Activated T-cell treated with anti-CD3 and anti-CD28 coated beads, Interleukin-2, amount 50 U/mL, for 72 hours (primary cell): ENCODE data around the gene FGD3. TPM values are rescaled to one million over a fixed set of nuclear protein-coding genes. Genes with fewer than 3 reads are reported as not detected.

Source experiments
- ATAC-seq, 2 donors: fragments of 150-1000 bp; cut with Tn5 transposase; replicated peaks in 1 of 2; 2 replicates each; pipeline ENCODE4 v1.10.0; 2021; ENCODE audit warnings: moderate library complexity in 2 of 2, mild to moderate bottlenecking in 1 of 2
- DNase-seq, 2 donors: peaks; one replicate each; pipeline ENCODE4 v3.0.0; 2021 to 2022; ENCODE audit warnings: mixed read lengths in 1 of 2
- H3K27ac Mint-ChIP-seq: one replicate; pipeline ENCODE4 v1.8.0; 2022; ENCODE audit warnings: mild to moderate bottlenecking, moderate library complexity, mixed read lengths
- H3K27me3 Mint-ChIP-seq: one replicate; pipeline ENCODE4 v1.8.0; 2022; ENCODE audit warnings: low read depth, mixed read lengths
- H3K36me3 Mint-ChIP-seq, 2 donors: one replicate each; pipeline ENCODE4 v1.8.0; 2022; ENCODE audit warnings: mixed read lengths in 2 of 2, mild to moderate bottlenecking in 1 of 2; ENCODE audit not compliant: insufficient read depth in 2 of 2
- H3K4me1 Mint-ChIP-seq: one replicate; pipeline ENCODE4 v1.8.0; 2022; ENCODE audit warnings: low read depth, mixed read lengths
- H3K4me3 Mint-ChIP-seq, 2 donors: one replicate each; pipeline ENCODE4 v1.8.0; 2022; ENCODE audit warnings: mild to moderate bottlenecking in 2 of 2, mixed read lengths in 2 of 2, moderate library complexity in 2 of 2
- H3K9me3 Mint-ChIP-seq, 2 donors: one replicate each; pipeline ENCODE4 v1.8.0; 2022; ENCODE audit warnings: mixed read lengths in 2 of 2
- total RNA-seq, 2 donors: library from RNA; stranded (reverse); gene quantifications; one replicate each; pipeline ENCODE4 v1.2.3, GENCODE V29; 2022

The FGD3 gene
- total RNA-seq, 2 donors from 2014 or later = 66.2 to 72.9 TPM

GRCh38 chr9:93049491-93049890, 102.2 kb downstream of the FGD3 start:
- H3K27ac Mint-ChIP-seq = no peak overlapping the region
- peaks cover 21% of the 10 kb centered on the region for H3K4me1 Mint-ChIP-seq
- H3K4me3 Mint-ChIP-seq = no peak overlapping the region
- DNase-seq = no peak
- H3K36me3 Mint-ChIP-seq = no peaks in the 10 kb centered on the region
- no peaks in the 10 kb centered on the region for H3K9me3 Mint-ChIP-seq
- peak in 1 of 2 donors; percentile 22 for ATAC-seq
- H3K27me3 Mint-ChIP-seq = no peaks in the 10 kb centered on the region

- Mint-ChIP-seq H3K4me3 (no peak overlapping the region), H3K9me3 (no peaks in the 10 kb centered on the region), H3K27me3 (no peaks in the 10 kb centered on the region), H3K36me3 (no peaks in the 10 kb centered on the region), H3K4me1 (peaks cover 26% of the 10 kb centered on the region), H3K27ac (no peak overlapping the region)
- DNase-seq (no peak), ATAC-seq (no peak)
Measured at GRCh38 chr9:93050231-93050630, 102.9 kb downstream of the FGD3 start.

- no peaks in the 10 kb centered on the region for H3K36me3 Mint-ChIP-seq
- no peak for DNase-seq
- H3K27ac Mint-ChIP-seq = no peak overlapping the region
- no peaks in the 10 kb centered on the region for H3K9me3 Mint-ChIP-seq
- H3K27me3 Mint-ChIP-seq = no peaks in the 10 kb centered on the region
- H3K4me1 Mint-ChIP-seq = peaks cover 34% of the 10 kb centered on the region
- no peak for ATAC-seq
- H3K4me3 Mint-ChIP-seq = no peak overlapping the region
Measured at GRCh38 chr9:93051680-93052089, 104.4 kb downstream of the FGD3 start.

- H3K27ac Mint-ChIP-seq = no peak overlapping the region
- DNase-seq = no peak
Measured at GRCh38 chr9:93052791-93053540, 105.6 kb downstream of the FGD3 start.

GRCh38 chr9:93053781-93054331, 106.5 kb downstream of the FGD3 start:
- Mint-ChIP-seq H3K9me3 (no peaks in the 10 kb centered on the region), H3K36me3 (no peaks in the 10 kb centered on the region), H3K4me1 (peaks cover 44% of the 10 kb centered on the region), H3K4me3 (no peak overlapping the region), H3K27me3 (no peaks in the 10 kb centered on the region), H3K27ac (peak overlapping the region; percentile 24)
- ATAC-seq (no peak), DNase-seq (no peak)

More at GRCh38 chr9:93052791-93053540, 105.6 kb downstream of the FGD3 start:
- H3K4me1 Mint-ChIP-seq = peaks cover 40% of the 10 kb centered on the region
- no peaks in the 10 kb centered on the region for H3K27me3 Mint-ChIP-seq
- H3K36me3 Mint-ChIP-seq = no peaks in the 10 kb centered on the region
- ATAC-seq = no peak
- H3K4me3 Mint-ChIP-seq = no peak overlapping the region
- no peaks in the 10 kb centered on the region for H3K9me3 Mint-ChIP-seq

- Mint-ChIP-seq H3K27ac (peak overlapping the region; percentile 5), H3K36me3 (peaks cover 0 to 3% of the 10 kb centered on the region in 2 donors), H3K4me3 (no peak overlapping the region), H3K27me3 (no peaks in the 10 kb centered on the region), H3K9me3 (no peaks in the 10 kb centered on the region), H3K4me1 (peaks cover 49% of the 10 kb centered on the region)
- ATAC-seq (no peak), DNase-seq (no peak)
Measured at GRCh38 chr9:93054758-93055704, 107.7 kb downstream of the FGD3 start.

- Mint-ChIP-seq H3K27me3 (no peaks in the 10 kb centered on the region), H3K27ac (no peak overlapping the region), H3K9me3 (no peaks in the 10 kb centered on the region), H3K4me3 (peak overlapping the region in 1 of 2 donors; percentile 3), H3K4me1 (peaks cover 70% of the 10 kb centered on the region), H3K36me3 (peaks cover 0 to 3% of the 10 kb centered on the region in 2 donors)
- DNase-seq (no peak), ATAC-seq (no peak)
Measured at GRCh38 chr9:93057042-93057702, 109.8 kb downstream of the FGD3 start.

- Mint-ChIP-seq H3K27me3 (no peaks in the 10 kb centered on the region), H3K4me1 (peaks cover 77% of the 10 kb centered on the region), H3K27ac (no peak overlapping the region), H3K4me3 (peak overlapping the region; percentile 60 to 83), H3K36me3 (peaks cover 0 to 3% of the 10 kb centered on the region in 2 donors), H3K9me3 (no peaks in the 10 kb centered on the region)
- ATAC-seq (peak in 1 of 2 donors; percentile 8), DNase-seq (no peak)
Measured at GRCh38 chr9:93057703-93058354, 110.5 kb downstream of the FGD3 start.

- ATAC-seq = peak; percentile 74 to 76
- no peaks in the 10 kb centered on the region for H3K9me3 Mint-ChIP-seq
- peak within 1 kb of the TSS; percentile 95 for H3K27ac Mint-ChIP-seq
- H3K4me1 Mint-ChIP-seq = peaks cover 77% of the 10 kb centered on the region
- H3K36me3 Mint-ChIP-seq = peaks cover 0 to 3% of the 10 kb centered on the region in 2 donors
- peak within 1 kb of the TSS; percentile 92 to 97 for H3K4me3 Mint-ChIP-seq
- no peaks in the 10 kb centered on the region for H3K27me3 Mint-ChIP-seq
- peak; percentile 80 to 87 for DNase-seq
Measured at GRCh38 chr9:93058355-93059010, 111.2 kb downstream of the FGD3 start, which contains the start of gene SUSD3. Gene SUSD3, plus strand, starts transcription at chr9:93058701. Its CDS starts 42 bp downstream, at chr9:93058743.

- DNase-seq = peak in 1 of 2 donors; percentile 42
- ATAC-seq = peak; percentile 14 to 33
- H3K27me3 Mint-ChIP-seq = no peaks in the 10 kb centered on the region
- peaks cover 77% of the 10 kb centered on the region for H3K4me1 Mint-ChIP-seq
- no peaks in the 10 kb centered on the region for H3K9me3 Mint-ChIP-seq
- peak overlapping the region; percentile 95 for H3K27ac Mint-ChIP-seq
- peak overlapping the region; percentile 92 to 97 for H3K4me3 Mint-ChIP-seq
- H3K36me3 Mint-ChIP-seq = peaks cover 0 to 4% of the 10 kb centered on the region in 2 donors
Measured at GRCh38 chr9:93059011-93059714, 111.8 kb downstream of the FGD3 start.
